Smooth muscle cell of the umbilical artery (primary cell): ENCODE measurements around the gene PDE8B. TPM values are rescaled to one million over a fixed set of nuclear protein-coding genes. Genes with fewer than 3 reads are reported as not detected.

ENCODE experiments used
- total RNA-seq: library from RNA; depleted of rRNA; stranded (reverse); fragments of >200 nt; gene quantifications from 2 replicates; pipeline ENCODE4 v1.2.3, GENCODE V29; 2014

Gene PDE8B, protein sequence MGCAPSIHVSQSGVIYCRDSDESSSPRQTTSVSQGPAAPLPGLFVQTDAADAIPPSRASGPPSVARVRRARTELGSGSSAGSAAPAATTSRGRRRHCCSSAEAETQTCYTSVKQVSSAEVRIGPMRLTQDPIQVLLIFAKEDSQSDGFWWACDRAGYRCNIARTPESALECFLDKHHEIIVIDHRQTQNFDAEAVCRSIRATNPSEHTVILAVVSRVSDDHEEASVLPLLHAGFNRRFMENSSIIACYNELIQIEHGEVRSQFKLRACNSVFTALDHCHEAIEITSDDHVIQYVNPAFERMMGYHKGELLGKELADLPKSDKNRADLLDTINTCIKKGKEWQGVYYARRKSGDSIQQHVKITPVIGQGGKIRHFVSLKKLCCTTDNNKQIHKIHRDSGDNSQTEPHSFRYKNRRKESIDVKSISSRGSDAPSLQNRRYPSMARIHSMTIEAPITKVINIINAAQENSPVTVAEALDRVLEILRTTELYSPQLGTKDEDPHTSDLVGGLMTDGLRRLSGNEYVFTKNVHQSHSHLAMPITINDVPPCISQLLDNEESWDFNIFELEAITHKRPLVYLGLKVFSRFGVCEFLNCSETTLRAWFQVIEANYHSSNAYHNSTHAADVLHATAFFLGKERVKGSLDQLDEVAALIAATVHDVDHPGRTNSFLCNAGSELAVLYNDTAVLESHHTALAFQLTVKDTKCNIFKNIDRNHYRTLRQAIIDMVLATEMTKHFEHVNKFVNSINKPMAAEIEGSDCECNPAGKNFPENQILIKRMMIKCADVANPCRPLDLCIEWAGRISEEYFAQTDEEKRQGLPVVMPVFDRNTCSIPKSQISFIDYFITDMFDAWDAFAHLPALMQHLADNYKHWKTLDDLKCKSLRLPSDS
- not detected in 2 replicates for total RNA-seq

GRCh38 chr5:77210091-77210963 is at the start of gene PDE8B:
Gene PDE8B, plus strand, starts transcription at chr5:77210680. Its CDS starts 246 bp downstream, at chr5:77210926.

Other genes starting within 250 kb of the PDE8B start
- 25.8 and 31.2 TPM in 2 replicates for gene AGGF1, start 180.3 kb upstream of the PDE8B start, total RNA-seq
- gene ZBED3, start 123.4 kb upstream of the PDE8B start, total RNA-seq = 1.3 and 1.5 TPM in 2 replicates